Epithelial cell of esophagus (primary cell): ENCODE data around the gene UXS1.

Experiments
- DNase-seq: peaks from one replicate; pipeline ENCODE4 v3.0.0; 2010; ENCODE audit warnings: low read depth
- H3K4me3 ChIP-seq: 2 replicates; pipeline ENCODE4 v1.5.1; 2011; ENCODE audit warnings: mild to moderate bottlenecking, low read length, control low read depth
- CTCF ChIP-seq: IDR thresholded peaks from 2 replicates; pipeline ENCODE4 v1.5.1; 2011; ENCODE audit warnings: low read depth, mild to moderate bottlenecking, low read length, control low read depth, inconsistent platforms; ENCODE audit not compliant: insufficient read depth; ENCODE audit errors: missing control alignments

The UXS1 gene

DNA sequence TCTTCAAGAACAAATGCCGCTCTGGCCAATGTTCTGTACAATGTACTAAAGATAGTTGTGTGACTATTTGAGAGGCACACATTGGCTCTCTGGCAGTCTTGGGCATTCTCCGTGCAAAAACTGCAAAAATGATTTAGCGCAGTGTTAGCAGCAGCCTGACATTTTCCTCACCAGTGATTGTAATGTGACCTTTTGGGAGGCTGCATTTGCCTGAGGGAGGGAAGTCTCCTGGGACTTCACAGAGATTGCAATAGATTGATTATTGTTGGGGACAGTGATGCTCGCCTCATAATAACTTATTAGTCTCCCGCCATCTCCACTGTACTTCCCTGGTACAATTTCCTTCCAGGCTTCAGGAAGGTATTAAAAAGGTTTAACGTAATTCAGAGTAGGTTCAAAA, 149.2 kb downstream of the UXS1 start:
- TF ChIP-seq CTCF, result no peak
- no peak overlapping the region for H3K4me3 ChIP-seq
- DNase-seq, result no peak

GRCh38 chr2:106044021-106044420, 150.1 kb downstream of the UXS1 start:
- TF ChIP-seq CTCF, result no peak
- no peak overlapping the region for H3K4me3 ChIP-seq
- DNase-seq, result no peak
